K562 (cell line): Measurements from ENCODE around the gene RRAGD. TPM values are rescaled to one million over a fixed set of nuclear protein-coding genes. Genes with fewer than 3 reads are reported as not detected.

Source experiments
- ATAC-seq: fragments of 200-7000 bp; cut with Tn5 transposase; 3 replicates; pipeline ENCODE4 v1.9.1; 2020; ENCODE audit warnings: moderate library complexity
- BruUV-seq: library from RNA; stranded (reverse); fragments of 400-500 nt; replicated peaks from 2 replicates; lab custom pipeline; 2021; lab: Mats Ljungman, UMichigan
- CTCF ChIA-PET: fragments of 300-600 bp; formaldehyde crosslinking; extraction: SDS; loops from one replicate; lab custom pipeline; 2021; ENCODE audit warnings: low intra/inter-chr PET ratio; lab: Yijun Ruan, JAX
- POLR2A ChIA-PET: fragments of 300-600, 350-650 bp; sonication (Branson Sonifier 250); formaldehyde crosslinking; extraction: SDS; loops from one replicate; lab custom pipeline; 2021; ENCODE audit warnings: antibody characterized with exemption, inconsistent platforms; lab: Yijun Ruan, JAX
- DNase-seq, 4 experiments: peaks; one replicate each; pipeline versions ENCODE4 v3.0.0 to v3.0.0-alpha.2; 2011 to 2018; ENCODE audit warnings: low spot score in 3 of 4, mixed read lengths in 3 of 4; ENCODE audit errors: extremely low read depth in 1 of 4
- FAIRE-seq: peaks from 2 replicates; lab custom pipeline; 2011; peaks lifted over from hg19 to GRCh38; lab: Jason Lieb, UNC
- H2AFZ ChIP-seq: 2 replicates; pipeline ENCODE4 v1.6.0; 2011; ENCODE audit warnings: low read depth, low read length, control low read depth, inconsistent platforms
- H3K27ac ChIP-seq: fragments of 200-600 bp; 3 replicates; pipeline ENCODE4 v1.8.0; 2011; ENCODE audit warnings: low read depth, mild to moderate bottlenecking, control low read depth, inconsistent platforms, low read length, moderate library complexity, mixed read lengths; ENCODE audit errors: extremely low read depth
- H3K27me3 ChIP-seq, 2 experiments: fragments of 300-600 bp in 1 of 2; 2 replicates in 1 of 2; 3 replicates in 1 of 2; pipeline versions ENCODE4 v1.6.0 to v1.8.0; 2011; ENCODE audit warnings: inconsistent platforms in 2 of 2, low read length in 2 of 2, mild to moderate bottlenecking in 1 of 2, mixed read lengths in 1 of 2, moderate library complexity in 1 of 2; ENCODE audit not compliant: control insufficient read depth in 2 of 2, insufficient read depth in 2 of 2
- H3K36me3 ChIP-seq: fragments of 300-600 bp; 3 replicates; pipeline ENCODE4 v1.8.0; 2011; ENCODE audit warnings: mild to moderate bottlenecking, low read length, inconsistent platforms; ENCODE audit not compliant: control insufficient read depth, insufficient read depth
- H3K4me1 ChIP-seq, 2 experiments: fragments of 200-600 bp in 1 of 2; replicated peaks in 1 of 2; 2 replicates in 1 of 2; 3 replicates in 1 of 2; pipeline versions ENCODE4 v1.5.1 to v1.8.0; 2011; ENCODE audit warnings: inconsistent platforms in 2 of 2, low read length in 2 of 2, mild to moderate bottlenecking in 1 of 2, mixed read lengths in 1 of 2, moderate library complexity in 1 of 2; ENCODE audit not compliant: control insufficient read depth in 2 of 2, insufficient read depth in 2 of 2
- H3K4me2 ChIP-seq: 2 replicates; pipeline ENCODE4 v1.6.1; 2011; ENCODE audit warnings: low read length, control low read depth, inconsistent platforms, mixed read lengths; ENCODE audit not compliant: insufficient read depth
- H3K4me3 ChIP-seq: fragments of 200-600 bp; sonication (generic), shearing (Covaris generic); 2 replicates; pipeline ENCODE4 v1.5.1; 2016; ENCODE audit warnings: control low read depth, inconsistent platforms
- H3K79me2 ChIP-seq: fragments of 200-600 bp; 3 replicates; pipeline ENCODE4 v1.8.0; 2011; ENCODE audit warnings: low read length, inconsistent platforms; ENCODE audit not compliant: control insufficient read depth, insufficient read depth
- H3K9ac ChIP-seq, 2 experiments: 2 replicates each; pipeline versions ENCODE4 v1.6.0 to v1.6.1; 2011; ENCODE audit warnings: low read depth in 2 of 2, low read length in 2 of 2, control low read depth in 1 of 2, inconsistent platforms in 1 of 2, mild to moderate bottlenecking in 1 of 2, mixed read lengths in 1 of 2; ENCODE audit not compliant: insufficient read depth in 1 of 2
- H3K9me1 ChIP-seq: one replicate; pipeline ENCODE4 v1.6.0; 2011; ENCODE audit warnings: inconsistent platforms, mild to moderate bottlenecking, low read length, moderate library complexity; ENCODE audit not compliant: control insufficient read depth, insufficient read depth
- H3K9me3 ChIP-seq: replicated peaks from 2 replicates; pipeline ENCODE4 v1.5.1; 2011; ENCODE audit warnings: low read depth, low read length, inconsistent platforms; ENCODE audit not compliant: control insufficient read depth, insufficient read depth
- H4K20me1 ChIP-seq: replicated peaks from 2 replicates; pipeline ENCODE4 v1.6.1; 2011; ENCODE audit warnings: low read length, inconsistent platforms, mixed read lengths; ENCODE audit not compliant: control insufficient read depth, insufficient read depth
- ASH1L ChIP-seq: fragments of 450-650 bp; IDR thresholded peaks from 2 replicates; pipeline ENCODE4 v1.6.1; 2018; ENCODE audit warnings: borderline replicate concordance, mild to moderate bottlenecking, low read depth; ENCODE audit not compliant: partially characterized antibody
- CBX2 ChIP-seq: fragments of 200-600 bp; sonication (generic); IDR thresholded peaks from one replicate; pipeline ENCODE4 v1.6.1; 2012; ENCODE audit warnings: mild to moderate bottlenecking, low read length, inconsistent platforms; ENCODE audit not compliant: insufficient read depth, poor library complexity, severe bottlenecking
- CBX8 ChIP-seq: fragments of 200-600 bp; sonication (generic); IDR thresholded peaks from 2 replicates; pipeline ENCODE4 v1.6.1; 2012; ENCODE audit warnings: borderline replicate concordance, mixed run types, low read depth, mild to moderate bottlenecking, moderate library complexity, mixed read lengths, low read length, control low read depth, inconsistent platforms; ENCODE audit not compliant: poor library complexity, severe bottlenecking; ENCODE audit errors: extremely low read depth
- FOXO4 ChIP-seq: fragments of 450-650 bp; formaldehyde crosslinking; IDR thresholded peaks from 2 replicates; pipeline ENCODE4 v1.4.0; 2020; ENCODE audit warnings: mild to moderate bottlenecking, moderate library complexity
- PHF21A ChIP-seq: fragments of 450-650 bp; IDR thresholded peaks from 2 replicates; pipeline ENCODE4 v1.6.1; 2017; ENCODE audit warnings: low read depth, borderline replicate concordance
- PYGO2 ChIP-seq: fragments of 450-650 bp; IDR thresholded peaks from 2 replicates; pipeline ENCODE4 v1.6.1; 2016; ENCODE audit warnings: mild to moderate bottlenecking, missing genetic modification characterization, moderate library complexity, missing compliant biosample characterization
- RFX7 ChIP-seq: fragments of 250-450 bp; sonication (Bioruptor Pico); IDR thresholded peaks from 2 replicates; pipeline ENCODE4 v1.5.1; 2021; ENCODE audit warnings: mild to moderate bottlenecking
- SP1 ChIP-seq: sonication (generic); formaldehyde crosslinking; IDR thresholded peaks from 2 replicates; pipeline ENCODE4 v1.8.1; 2022; ENCODE audit warnings: mild to moderate bottlenecking, missing genetic modification reagents
- STAT6 ChIP-seq: sonication (generic); formaldehyde crosslinking; IDR thresholded peaks from 2 replicates; pipeline ENCODE4 v1.8.1; 2023; ENCODE audit warnings: mild to moderate bottlenecking, missing genetic modification reagents
- TAL1 ChIP-seq: fragments of 450-650 bp; IDR thresholded peaks from 2 replicates; pipeline ENCODE4 v1.6.1; 2016; ENCODE audit warnings: mild to moderate bottlenecking
- ZNF347 ChIP-seq: fragments of 450-650 bp; formaldehyde crosslinking; IDR thresholded peaks from 2 replicates; pipeline ENCODE4 v1.4.0; 2020; ENCODE audit warnings: low read depth, mild to moderate bottlenecking, moderate library complexity
- WGBS: fragments of 100-300 bp; shearing (Covaris generic); methylation state at CpG from one replicate; pipeline ENCODE4 v1.1.6; 2016; ENCODE audit warnings: low coverage, mixed read lengths; ENCODE audit not compliant: insufficient coverage; ENCODE audit errors: missing lambda C conversion rate; 5-methylcytosine and 5-hydroxymethylcytosine counted together
- in situ Hi-C: fragments of 300-500 bp; cut with MboI; formaldehyde crosslinking; loops from 4 replicates; pipeline ENCODE4 v1.15.0; 2018; ENCODE audit warnings: inconsistent platforms, mixed read lengths
- intact Hi-C: fragments of 100-400 bp; cut with micrococcal nuclease; formaldehyde crosslinking; loops from 2 replicates; pipeline ENCODE4 v1.14.2; 2022
- polyA plus RNA-seq, 8 experiments: library from polyadenylated mRNA; depleted of rRNA in 4 of 8; stranded (reverse) in 5 of 8; unstranded in 3 of 8; fragments of >200 nt; fragmentation: Nextera tagmentation in 2 of 8; fragmentation: Illumina TruSeq in 1 of 8; extraction: Ambion mirVana in 2 of 8; extraction: Trizol in 1 of 8; gene quantifications; 2 replicates each; pipeline versions ENCODE4 v1.2.1 to v1.2.3, GENCODE V29; 2011 to 2014; ENCODE audit warnings: inconsistent platforms in 1 of 8, missing spikeins in 1 of 8
- total RNA-seq, 7 experiments: library from RNA; depleted of rRNA in 6 of 7; stranded (reverse); fragments of >200 nt in 6 of 7; fragmentation: Illumina TruSeq in 2 of 7; extraction: Trizol in 2 of 7; gene quantifications; 2 replicates each; pipeline versions ENCODE4 v1.2.1 to v1.2.3, GENCODE V29; 2011 to 2021; ENCODE audit warnings: low replicate concordance in 1 of 7

Gene RRAGD
- total and polyA plus RNA-seq, 9 of the 15 experiments (the other 6 are each of a cell fraction or from before 2014, with no cell fraction given), result 0.03 to 0.07 (median 0.04) TPM; not detected in 6

GRCh38 chr6:89410788-89411144 lies 1.3 kb downstream of the RRAGD start:
- no peak for FAIRE-seq
- ATAC-seq, result no peak
- Histone ChIP-seq H3K79me2 (no peaks in the 10 kb centered on the region), H3K27ac (no peak overlapping the region), H4K20me1 (0 out of 2 replicates have a peak, but pooled peaks cover 3% of the 10 kb centered on the region), H3K9me1 (peaks cover 2% of the 10 kb centered on the region), H3K36me3 (no peaks in the 10 kb centered on the region), H3K9me3 (no peaks in the 10 kb centered on the region), H3K4me1 (peaks cover 0 to 17% of the 10 kb centered on the region in 2 experiments; a peak in 2 of 5 replicates), H3K9ac (no peak overlapping the region), H3K4me3 (no peak overlapping the region), H3K27me3 (peaks cover 32 to 54% of the 10 kb centered on the region in 2 experiments), H3K4me2 (no peak overlapping the region), H2AFZ (no peak overlapping the region)
- WGBS, result 4% methylated on average over 4 of the region's 4 CpGs
- DNase-seq, result no peak
- in situ Hi-C loops (no loop called here), intact Hi-C loops (no loop called here)
- ChIA-PET CTCF (no interaction called here), POLR2A (no interaction called here)
- TF ChIP-seq SP1 (no peak), CBX2 (peak; percentile 34), ZNF347 (CRISPR knock-in tag) (no peak), CBX8 (peak; percentile 53)
- BruUV-seq, result no TSS peak

- TF ChIP-seq CBX2 (peak; percentile 38), PYGO2 (tag) (no peak), ASH1L (no peak), STAT6 (CRISPR knock-in tag) (no peak), RFX7 (CRISPR knock-in tag) (no peak), FOXO4 (CRISPR knock-in tag) (no peak), PHF21A (no peak), TAL1 (no peak)
- TF ChIP-seq, all 486 proteins: peak for 1
- peaks cover 2% of the 10 kb centered on the region for H3K9me1 ChIP-seq
- ChIA-PET POLR2A (no interaction called here), CTCF (no interaction called here)
- H3K79me2 ChIP-seq, result no peaks in the 10 kb centered on the region
- no TSS peak for BruUV-seq
- 17% methylated on average over 9 of the region's 10 CpGs for WGBS
- no peak for DNase-seq
- no peak overlapping the region for H2AFZ ChIP-seq
- no peak overlapping the region for H3K4me2 ChIP-seq
- no peaks in the 10 kb centered on the region for H3K9me3 ChIP-seq
- no peak overlapping the region for H3K4me3 ChIP-seq
- no peak for ATAC-seq
- peaks cover 32 to 54% of the 10 kb centered on the region in 2 experiments for H3K27me3 ChIP-seq
- intact Hi-C loops (no loop called here), in situ Hi-C loops (no loop called here)
- no peak for FAIRE-seq
- no peaks in the 10 kb centered on the region for H3K36me3 ChIP-seq
- H3K27ac ChIP-seq, result no peak overlapping the region
- no peak overlapping the region for H3K9ac ChIP-seq
- peaks cover 0 to 17% of the 10 kb centered on the region in 2 experiments; a peak in 2 of 5 replicates for H3K4me1 ChIP-seq
- 0 out of 2 replicates have a peak, but pooled peaks cover 3% of the 10 kb centered on the region for H4K20me1 ChIP-seq
Observed at GRCh38 chr6:89410231-89410761, 1.8 kb downstream of the RRAGD start.
